RWPE2 (cell line): ENCODE data around the gene SDR42E2.
"Not testable (repeated sequence)": the region's sequence is repeated elsewhere in the genome, so short reads cannot be mapped to it uniquely, and the experiment has no call there.

Experiments
- ATAC-seq: fragments of 200-7000 bp; cut with Tn5 transposase; 3 replicates; pipeline ENCODE4 v1.9.1; 2021; ENCODE audit warnings: low read depth
- DNase-seq: peaks from one replicate; pipeline ENCODE4 v3.0.0-alpha.2; 2020; ENCODE audit warnings: low spot score
- H3K27ac ChIP-seq: fragments of 450-650 bp; 2 replicates; pipeline ENCODE4 v1.5.1; 2017; ENCODE audit warnings: mild to moderate bottlenecking; ENCODE audit not compliant: poor library complexity, severe bottlenecking
- H3K27me3 ChIP-seq: fragments of 250-450 bp; sonication (Bioruptor Pico); 2 replicates; pipeline ENCODE4 v1.5.1; 2021; ENCODE audit warnings: mild to moderate bottlenecking, moderate library complexity; ENCODE audit not compliant: insufficient read depth, poor library complexity, severe bottlenecking
- H3K36me3 ChIP-seq: fragments of 250-450 bp; sonication (Bioruptor Pico); 2 replicates; pipeline ENCODE4 v1.5.1; 2020; ENCODE audit warnings: low read depth, mild to moderate bottlenecking, moderate library complexity
- H3K4me1 ChIP-seq: fragments of 250-450 bp; sonication (Bioruptor Pico); 2 replicates; pipeline ENCODE4 v1.5.1; 2021; ENCODE audit warnings: mild to moderate bottlenecking, moderate library complexity; ENCODE audit not compliant: insufficient read depth, poor library complexity, severe bottlenecking
- H3K4me3 ChIP-seq: fragments of 250-450 bp; sonication (Bioruptor Pico); 2 replicates; pipeline ENCODE4 v1.5.1; 2021; ENCODE audit warnings: mild to moderate bottlenecking, moderate library complexity; ENCODE audit not compliant: severe bottlenecking
- H3K9me3 ChIP-seq: fragments of 250-450 bp; sonication (Bioruptor Pico); 2 replicates; pipeline ENCODE4 v1.5.1; 2021; ENCODE audit warnings: mild to moderate bottlenecking, moderate library complexity; ENCODE audit not compliant: severe bottlenecking
- CTCF ChIP-seq: fragments of 450-650 bp; IDR thresholded peaks from one replicate; pipeline ENCODE4 v1.5.1; 2017; ENCODE audit warnings: mild to moderate bottlenecking, moderate library complexity; ENCODE audit not compliant: poor library complexity, severe bottlenecking

The SDR42E2 gene

GRCh38 chr16:22213236-22213635 is 50.9 kb downstream of the SDR42E2 start:
- TF ChIP-seq CTCF: no peak

GRCh38 chr16:22213801-22214200 is 51.5 kb downstream of the SDR42E2 start:
- H3K9me3 ChIP-seq: no peaks in the 10 kb centered on the region
- no peak for TF ChIP-seq CTCF
- DNase-seq: no peak
- peaks cover 15% of the 10 kb centered on the region for H3K36me3 ChIP-seq
- H3K27me3 ChIP-seq: no peaks in the 10 kb centered on the region
- no peak overlapping the region for H3K27ac ChIP-seq
- no peaks in the 10 kb centered on the region for H3K4me1 ChIP-seq
- H3K4me3 ChIP-seq: no peak overlapping the region
- ATAC-seq: no peak

More at GRCh38 chr16:22213236-22213635, 50.9 kb downstream of the SDR42E2 start:
- ATAC-seq: no peak
- Histone ChIP-seq H3K4me1 (no peaks in the 10 kb centered on the region), H3K36me3 (peaks cover 15% of the 10 kb centered on the region), H3K9me3 (no peaks in the 10 kb centered on the region), H3K27me3 (no peaks in the 10 kb centered on the region), H3K27ac (no peak overlapping the region), H3K4me3 (no peak overlapping the region)
- no peak for DNase-seq

GRCh38 chr16:22214402-22214801 is 52.1 kb downstream of the SDR42E2 start:
- no peak overlapping the region for H3K27ac ChIP-seq
- no peaks in the 10 kb centered on the region for H3K9me3 ChIP-seq
- H3K36me3 ChIP-seq: peaks cover 15% of the 10 kb centered on the region
- ATAC-seq: no peak
- no peaks in the 10 kb centered on the region for H3K4me1 ChIP-seq
- H3K27me3 ChIP-seq: no peaks in the 10 kb centered on the region
- no peak for TF ChIP-seq CTCF
- H3K4me3 ChIP-seq: no peak overlapping the region
- DNase-seq: no peak

GRCh38 chr16:22214889-22215288 is 52.6 kb downstream of the SDR42E2 start:
- no peak for DNase-seq
- Histone ChIP-seq H3K9me3 (no peaks in the 10 kb centered on the region), H3K27me3 (no peaks in the 10 kb centered on the region), H3K4me1 (no peaks in the 10 kb centered on the region), H3K27ac (no peak overlapping the region), H3K36me3 (peaks cover 15% of the 10 kb centered on the region), H3K4me3 (no peak overlapping the region)
- no peak for ATAC-seq
- TF ChIP-seq CTCF: no peak

GRCh38 chr16:22216191-22216831 is 54.0 kb downstream of the SDR42E2 start:
- DNase-seq (no peak), ATAC-seq (no peak)
- H3K36me3 ChIP-seq: peaks cover 15% of the 10 kb centered on the region
- no peaks in the 10 kb centered on the region for H3K27me3 ChIP-seq
- no peaks in the 10 kb centered on the region for H3K9me3 ChIP-seq
- no peak overlapping the region for H3K4me3 ChIP-seq
- no peaks in the 10 kb centered on the region for H3K4me1 ChIP-seq
- H3K27ac ChIP-seq: no peak overlapping the region
- TF ChIP-seq CTCF: no peak

GRCh38 chr16:22216832-22217225 is 54.5 kb downstream of the SDR42E2 start:
- not testable (repeated sequence) for H3K27ac ChIP-seq, ATAC-seq, H3K9me3 ChIP-seq, H3K4me1 ChIP-seq, DNase-seq, H3K27me3 ChIP-seq, H3K4me3 ChIP-seq
- peaks cover 15% of the 10 kb centered on the region for H3K36me3 ChIP-seq
